Left ventricle myocardium superior (tissue), 1 donor: ENCODE data around the gene SNRNP200. TPM values are rescaled to one million over a fixed set of nuclear protein-coding genes. Genes with fewer than 3 reads are reported as not detected.
"Not testable (repeated sequence)": the region's sequence is repeated elsewhere in the genome, so short reads cannot be mapped to it uniquely, and the experiment has no call there.

ENCODE experiments used
- ATAC-seq: fragments of 200-7000 bp; cut with Tn5 transposase; one replicate; pipeline ENCODE4 v1.9.1; 2020; ENCODE audit warnings: mild to moderate bottlenecking, moderate library complexity
- DNase-seq: peaks from one replicate; pipeline ENCODE4 v3.0.0-alpha.2; 2020
- intact Hi-C: fragments of 100-400 bp; cut with micrococcal nuclease; formaldehyde crosslinking; loops from one replicate; pipeline ENCODE4 v1.11.0; 2022
- total RNA-seq: library from RNA; stranded (reverse); fragmentation: NEBNext Ultra II Directional; extraction: Animal tissue kit (Norgen Biotek cat#: 25700); gene quantifications from one replicate; pipeline ENCODE4 v1.2.1, GENCODE V29; 2021
- donor health status: DM: no; HTN: yes; CAD: no; lungs with severe emphysema.

The SNRNP200 gene
- total RNA-seq, 1 donor from 2014 or later = 55.3 TPM

- ATAC-seq = no peak
- DNase-seq = no peak
- intact Hi-C loops = no loop called here
These were observed 21.2 kb upstream of the SNRNP200 start for GRCh38 chr2:96326564-96326963.

- ATAC-seq (no peak), DNase-seq (no peak)
- intact Hi-C loops = no loop called here
These were observed 20.5 kb upstream of the SNRNP200 start for GRCh38 chr2:96325884-96326255.

GRCh38 chr2:96325041-96325883, 19.9 kb upstream of the SNRNP200 start, which contains the start of gene ITPRIPL1:
TSS of gene ITPRIPL1 (plus strand) at chr2:96325317. CDS start at chr2:96325840, 523 bp downstream.
- ATAC-seq (peak; percentile 40), DNase-seq (peak; percentile 33)
- intact Hi-C loops = no loop called here

GRCh38 chr2:96324721-96325040, 19.3 kb upstream of the SNRNP200 start:
- ATAC-seq (no peak), DNase-seq (no peak)
- intact Hi-C loops = no loop called here

- DNase-seq (no peak), ATAC-seq (no peak)
- intact Hi-C loops = no loop called here
These were observed 18.5 kb upstream of the SNRNP200 start for GRCh38 chr2:96323849-96324248.

- intact Hi-C loops = no loop called here
These were observed 15.6 kb upstream of the SNRNP200 start for GRCh38 chr2:96320728-96321622.

GRCh38 chr2:96320326-96320725, 15.0 kb upstream of the SNRNP200 start:
- DNase-seq = no peak
- intact Hi-C loops = no loop called here
- ATAC-seq = no peak

More at GRCh38 chr2:96320728-96321622, 15.6 kb upstream of the SNRNP200 start:
- peak; percentile 65 for ATAC-seq
- DNase-seq = peak; percentile 39

- no peak for DNase-seq
- intact Hi-C loops = no loop called here
- ATAC-seq = no peak
These were observed 14.1 kb upstream of the SNRNP200 start for GRCh38 chr2:96319396-96319795.

GRCh38 chr2:96318723-96319122, 13.4 kb upstream of the SNRNP200 start:
- no peak for DNase-seq
- intact Hi-C loops = no loop called here
- ATAC-seq = no peak

- ATAC-seq (no peak), DNase-seq (no peak)
- intact Hi-C loops = no loop called here
These were observed 12.2 kb upstream of the SNRNP200 start for GRCh38 chr2:96317584-96317997.

- intact Hi-C loops = no loop called here
- no peak for DNase-seq
These were observed 11.7 kb upstream of the SNRNP200 start for GRCh38 chr2:96316999-96317398.

GRCh38 chr2:96315400-96316071, 10.2 kb upstream of the SNRNP200 start:
- intact Hi-C loops = no loop called here
- ATAC-seq (no peak), DNase-seq (no peak)

More at GRCh38 chr2:96316999-96317398, 11.7 kb upstream of the SNRNP200 start:
- ATAC-seq = no peak

GRCh38 chr2:96315005-96315399, 9.7 kb upstream of the SNRNP200 start:
- intact Hi-C loops = no loop called here
- ATAC-seq (no peak), DNase-seq (no peak)

GRCh38 chr2:96308248-96308647, 2.9 kb upstream of the SNRNP200 start:
- intact Hi-C loops = no loop called here
- DNase-seq (no peak), ATAC-seq (no peak)

- DNase-seq (no peak), ATAC-seq (no peak)
- intact Hi-C loops = no loop called here
These were observed 1.0 kb upstream of the SNRNP200 start for GRCh38 chr2:96306370-96306769.

- DNase-seq (no peak), ATAC-seq (peak; percentile 11)
- intact Hi-C loops = no loop called here
These were observed 598 bp upstream of the SNRNP200 start for GRCh38 chr2:96305979-96306308.

GRCh38 chr2:96304606-96305005, 740 bp downstream of the SNRNP200 start:
- ATAC-seq (no peak), DNase-seq (no peak)
- intact Hi-C loops = no loop called here

- intact Hi-C loops = no loop called here
- ATAC-seq = no peak
- no peak for DNase-seq
These were observed 3.5 kb downstream of the SNRNP200 start for GRCh38 chr2:96301865-96302264.

- DNase-seq (no peak), ATAC-seq (no peak)
- intact Hi-C loops = no loop called here
These were observed 8.4 kb downstream of the SNRNP200 start for GRCh38 chr2:96296925-96297324.

- intact Hi-C loops, ATAC-seq, DNase-seq: not testable (repeated sequence)
These were observed 11.1 kb downstream of the SNRNP200 start for GRCh38 chr2:96294271-96294670.
